IPS-11a (cell line): ENCODE measurements around the gene SYDE1.

Experiments used
- H3K4me3 ChIP-seq: one replicate; pipeline ENCODE4 v1.5.1; 2013; ENCODE audit warnings: low read depth, low read length, control low read depth

Gene SYDE1

DNA sequence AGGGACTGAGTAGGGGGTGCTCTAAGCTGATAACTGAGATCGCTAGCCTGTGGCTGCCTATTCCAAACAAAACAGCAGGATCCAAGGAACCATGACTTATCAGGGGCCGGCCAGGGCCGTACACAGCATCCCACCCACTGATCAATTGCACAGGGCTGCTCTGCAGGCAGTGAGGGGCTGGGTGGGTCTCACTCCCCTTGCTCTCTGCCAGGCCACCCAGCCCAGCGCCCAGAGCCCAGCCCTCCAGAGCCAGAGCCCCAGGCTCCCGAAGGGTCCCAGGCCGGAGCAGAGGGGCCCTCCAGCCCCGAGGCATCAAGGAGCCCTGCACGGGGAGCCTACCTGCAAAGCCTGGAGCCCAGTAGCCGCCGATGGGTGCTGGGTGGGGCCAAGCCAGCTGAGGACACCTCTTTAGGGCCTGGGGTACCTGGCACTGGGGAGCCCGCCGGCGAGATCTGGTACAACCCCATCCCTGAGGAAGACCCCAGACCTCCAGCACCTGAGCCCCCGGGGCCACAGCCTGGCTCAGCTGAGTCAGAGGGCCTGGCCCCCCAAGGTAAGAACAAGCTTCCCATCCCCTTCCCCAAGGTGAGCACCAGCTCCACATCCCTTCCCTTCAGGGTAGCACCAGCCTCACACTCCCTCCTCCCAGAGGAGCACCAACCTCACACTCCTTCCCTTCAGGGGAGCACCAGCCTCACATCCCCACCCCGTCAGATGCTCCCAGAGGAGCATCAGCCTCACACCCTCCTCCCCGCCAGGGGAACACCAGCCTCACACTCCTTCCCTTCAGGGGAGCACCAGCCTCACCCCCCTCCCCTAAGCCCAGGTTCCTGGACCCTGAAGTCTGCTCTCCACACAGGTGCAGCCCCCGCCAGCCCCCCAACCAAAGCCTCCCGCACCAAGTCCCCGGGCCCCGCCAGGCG lies 1.9 kb downstream of the SYDE1 start:
- H3K4me3 ChIP-seq = no peak overlapping the region

GRCh38 chr19:15109768-15110417 lies 2.7 kb downstream of the SYDE1 start:
- H3K4me3 ChIP-seq = no peak overlapping the region

- H3K4me3 ChIP-seq = no peak overlapping the region
Observed at GRCh38 chr19:15110418-15110815, 3.2 kb downstream of the SYDE1 start.

GRCh38 chr19:15111758-15112157 lies 4.6 kb downstream of the SYDE1 start:
- H3K4me3 ChIP-seq = no peak overlapping the region

DNA sequence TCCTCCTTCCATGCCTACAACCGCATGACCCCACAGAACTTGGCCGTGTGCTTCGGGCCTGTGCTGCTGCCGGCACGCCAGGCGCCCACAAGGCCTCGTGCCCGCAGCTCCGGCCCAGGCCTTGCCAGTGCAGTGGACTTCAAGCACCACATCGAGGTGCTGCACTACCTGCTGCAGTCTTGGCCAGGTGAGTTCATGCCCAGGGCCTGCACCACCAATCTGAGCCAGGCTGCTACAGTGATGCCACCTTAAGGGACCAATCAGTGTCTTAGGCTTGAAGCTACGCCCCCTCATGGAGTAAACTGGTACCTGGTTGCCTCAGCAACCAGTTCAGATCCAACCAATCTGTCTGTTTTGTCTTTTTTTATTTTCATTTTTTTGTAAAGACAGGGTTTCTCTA lies 5.2 kb downstream of the SYDE1 start:
- H3K4me3 ChIP-seq = no peak overlapping the region

DNA sequence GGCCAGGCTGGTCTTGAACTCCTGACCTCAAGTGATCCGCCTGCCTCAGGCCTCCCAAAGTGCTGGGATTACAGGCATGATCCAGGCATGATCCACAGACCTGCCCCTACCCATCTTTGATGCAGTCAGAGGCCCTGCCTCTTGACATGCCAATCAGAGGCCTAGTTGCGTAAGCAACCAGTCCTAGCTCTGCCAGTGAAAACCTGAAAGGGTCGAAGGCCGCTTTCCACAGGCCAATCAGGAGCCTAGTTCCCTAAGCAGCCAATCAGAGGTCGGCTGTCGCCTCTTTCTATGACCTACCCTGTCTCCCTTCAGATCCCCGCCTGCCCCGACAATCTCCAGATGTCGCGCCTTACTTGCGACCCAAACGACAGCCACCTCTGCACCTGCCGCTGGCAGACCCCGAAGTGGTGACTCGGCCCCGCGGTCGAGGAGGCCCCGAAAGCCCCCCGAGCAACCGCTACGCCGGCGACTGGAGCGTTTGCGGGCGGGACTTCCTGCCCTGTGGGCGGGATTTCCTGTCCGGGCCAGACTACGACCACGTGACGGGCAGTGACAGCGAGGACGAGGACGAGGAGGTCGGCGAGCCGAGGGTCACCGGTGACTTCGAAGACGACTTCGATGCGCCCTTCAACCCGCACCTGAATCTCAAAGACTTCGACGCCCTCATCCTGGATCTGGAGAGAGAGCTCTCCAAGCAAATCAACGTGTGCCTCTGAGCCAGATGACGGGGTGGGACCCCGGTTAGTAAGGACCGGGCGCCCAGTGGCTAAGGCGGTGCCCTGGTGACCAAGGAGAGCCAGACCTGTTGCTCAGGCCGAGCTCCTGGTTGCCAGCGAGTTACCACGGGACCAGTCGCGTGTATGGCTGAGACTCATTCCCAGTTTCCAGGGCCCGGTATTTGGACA lies 6.3 kb downstream of the SYDE1 start:
- no peak overlapping the region for H3K4me3 ChIP-seq

DNA sequence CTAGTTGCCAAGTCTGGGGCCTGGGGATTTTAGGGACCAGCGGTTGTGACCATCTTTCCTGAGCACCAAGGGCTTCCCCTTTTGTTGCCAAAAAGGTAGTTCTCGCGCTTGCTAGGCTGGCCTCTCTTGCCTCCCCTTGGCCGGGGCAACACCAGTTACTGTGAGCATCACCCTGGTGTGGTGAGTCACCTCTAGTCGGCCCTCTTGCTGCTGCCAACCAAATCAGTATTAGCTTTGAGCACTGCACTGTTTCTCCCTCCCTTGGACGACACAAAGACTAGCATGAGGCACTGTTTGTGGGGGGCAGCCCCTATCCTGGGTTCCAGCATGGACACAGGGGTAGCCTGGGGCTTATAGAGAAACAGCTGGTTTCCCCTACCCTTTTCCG lies 6.9 kb downstream of the SYDE1 start:
- no peak overlapping the region for H3K4me3 ChIP-seq

GRCh38 chr19:15115080-15115479 lies 7.9 kb downstream of the SYDE1 start:
- no peak overlapping the region for H3K4me3 ChIP-seq

DNA sequence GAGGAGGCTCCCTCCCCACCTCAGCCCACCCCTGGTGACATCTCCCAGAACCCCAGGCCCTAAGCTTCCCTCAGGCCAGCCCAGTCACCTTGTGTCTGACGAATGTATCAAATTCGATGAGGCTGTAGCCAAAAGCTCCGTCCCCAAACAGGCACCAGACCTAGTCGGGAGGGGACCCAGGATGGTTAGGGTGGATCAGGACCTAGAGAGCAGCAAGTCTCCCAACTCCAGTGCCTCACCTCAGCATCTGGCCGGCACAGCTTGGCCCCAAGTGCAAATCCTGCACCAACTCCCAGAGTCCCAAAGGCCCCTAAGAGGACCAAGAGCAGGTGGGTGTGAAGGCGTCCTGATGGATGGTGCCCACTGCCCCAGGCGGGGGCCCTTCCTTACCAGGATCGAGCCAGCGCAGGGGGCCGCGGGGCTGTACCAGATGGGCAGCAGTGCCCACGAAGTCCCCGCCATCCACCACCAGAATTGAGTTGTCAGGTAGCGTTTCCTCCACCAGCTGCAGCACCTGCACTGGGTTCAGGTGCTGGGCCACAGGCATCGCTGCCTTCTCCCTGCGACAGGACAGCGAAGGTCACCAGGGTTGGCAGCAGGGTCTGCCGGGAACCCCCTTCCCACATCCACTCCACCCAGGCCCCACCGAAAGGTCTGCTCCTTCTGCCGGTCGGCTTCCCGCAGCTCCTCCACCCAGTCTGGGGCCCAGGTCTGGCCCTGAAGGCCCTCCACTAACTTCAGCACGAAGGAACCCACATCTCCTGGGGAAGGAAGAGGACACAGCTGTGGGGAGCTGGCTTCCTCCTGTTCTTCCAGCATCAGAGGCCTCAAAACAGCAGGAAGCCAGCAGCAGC lies 8.8 kb downstream of the SYDE1 start:
- no peak overlapping the region for H3K4me3 ChIP-seq

- H3K4me3 ChIP-seq = no peak overlapping the region
Observed at GRCh38 chr19:15116856-15117255, 9.7 kb downstream of the SYDE1 start.

DNA sequence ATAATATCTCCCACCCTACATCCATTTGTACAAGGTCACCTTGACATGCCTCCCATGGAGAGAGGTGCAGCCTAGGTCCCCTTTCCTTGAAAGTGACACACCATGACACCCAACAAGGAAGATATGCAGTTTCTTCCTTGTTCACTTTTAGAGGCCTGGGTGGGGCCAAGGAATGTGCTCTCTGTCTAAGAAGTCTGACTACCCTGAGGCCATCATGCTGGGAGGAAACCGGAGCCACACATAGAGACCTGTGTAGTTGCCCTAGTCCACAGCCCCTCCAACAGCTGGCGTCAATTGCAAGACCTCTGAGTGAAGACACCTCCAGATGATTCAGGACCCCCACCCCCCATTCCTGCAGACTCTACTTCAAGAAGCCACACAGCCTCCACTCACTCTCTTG lies 11.0 kb downstream of the SYDE1 start:
- no peak overlapping the region for H3K4me3 ChIP-seq

DNA sequence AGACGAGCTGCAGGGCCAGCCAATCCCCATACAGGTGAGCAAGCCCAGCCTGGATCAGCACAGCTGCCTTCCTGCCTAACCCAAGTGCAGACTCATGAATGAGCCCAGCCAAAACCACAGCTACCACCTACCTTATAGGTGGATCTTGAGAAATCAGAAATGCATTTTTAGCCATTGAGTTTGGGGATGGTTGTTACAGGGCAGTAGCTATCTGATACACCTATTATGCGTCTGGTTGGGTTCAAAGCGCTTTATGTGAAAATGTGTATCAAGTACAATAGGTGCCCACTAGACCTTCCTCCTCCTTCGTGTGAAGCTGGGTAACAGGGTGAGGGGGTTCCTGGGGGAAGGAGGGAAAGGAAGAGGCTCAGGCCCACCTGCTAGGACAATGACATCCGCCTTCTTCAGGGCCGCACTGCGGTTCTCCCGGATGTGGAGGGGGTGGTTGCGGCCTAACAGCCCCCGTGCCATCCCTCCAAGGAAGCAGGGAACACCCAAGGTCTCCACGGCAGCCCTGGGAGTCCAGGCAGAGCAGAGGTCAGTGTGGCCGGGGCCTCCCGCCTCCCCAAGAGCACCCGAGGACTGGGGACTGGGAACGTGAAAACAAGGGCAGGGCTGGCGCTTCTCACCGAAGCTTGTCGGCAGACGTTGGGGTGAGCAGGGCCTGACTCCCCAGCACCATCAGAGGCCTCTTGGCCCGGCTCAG lies 11.7 kb downstream of the SYDE1 start:
- no peak overlapping the region for H3K4me3 ChIP-seq

DNA sequence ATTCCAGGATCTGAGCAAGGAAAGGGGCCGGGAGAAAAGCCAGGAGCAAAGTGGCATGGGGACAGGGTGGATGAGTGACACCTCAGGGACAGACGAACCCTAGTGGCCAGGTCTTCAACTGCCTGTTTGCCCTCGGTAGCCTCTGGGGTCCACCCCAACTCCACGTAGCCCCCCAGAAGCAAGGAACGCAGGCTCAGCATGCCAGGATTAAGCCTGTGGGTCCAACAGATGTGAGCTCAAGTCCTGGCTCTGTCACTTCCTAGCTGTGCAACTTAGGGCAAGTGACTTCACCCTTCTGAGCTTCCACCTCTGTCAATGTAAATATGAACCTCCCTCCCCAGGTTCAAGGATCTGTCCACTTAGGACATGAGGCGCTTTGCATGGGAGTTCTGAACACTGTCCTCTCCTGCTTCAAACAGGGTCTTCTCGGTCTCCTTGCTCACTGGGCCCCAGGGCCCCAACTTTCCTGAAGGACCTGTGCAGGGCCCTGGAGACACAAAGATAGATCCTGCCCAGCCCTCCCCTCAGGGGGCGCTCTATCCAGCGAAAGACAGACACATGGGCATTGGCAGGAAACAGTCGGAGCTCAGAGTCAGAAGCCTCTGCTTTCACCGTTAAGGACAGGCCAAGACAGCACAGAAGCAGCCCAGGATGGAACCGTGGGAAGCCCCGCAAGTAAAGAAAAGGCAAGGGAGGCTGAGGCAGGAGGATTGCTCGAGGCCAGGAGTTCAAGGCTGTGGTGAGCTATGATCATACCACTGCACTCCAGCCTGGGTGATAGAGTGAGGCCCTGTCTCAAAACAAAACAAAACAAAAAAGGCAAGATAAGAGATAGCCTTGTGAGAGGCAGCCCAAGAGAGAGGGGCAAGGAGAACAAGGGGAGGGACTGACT lies 13.2 kb downstream of the SYDE1 start:
- H3K4me3 ChIP-seq = no peak overlapping the region

DNA sequence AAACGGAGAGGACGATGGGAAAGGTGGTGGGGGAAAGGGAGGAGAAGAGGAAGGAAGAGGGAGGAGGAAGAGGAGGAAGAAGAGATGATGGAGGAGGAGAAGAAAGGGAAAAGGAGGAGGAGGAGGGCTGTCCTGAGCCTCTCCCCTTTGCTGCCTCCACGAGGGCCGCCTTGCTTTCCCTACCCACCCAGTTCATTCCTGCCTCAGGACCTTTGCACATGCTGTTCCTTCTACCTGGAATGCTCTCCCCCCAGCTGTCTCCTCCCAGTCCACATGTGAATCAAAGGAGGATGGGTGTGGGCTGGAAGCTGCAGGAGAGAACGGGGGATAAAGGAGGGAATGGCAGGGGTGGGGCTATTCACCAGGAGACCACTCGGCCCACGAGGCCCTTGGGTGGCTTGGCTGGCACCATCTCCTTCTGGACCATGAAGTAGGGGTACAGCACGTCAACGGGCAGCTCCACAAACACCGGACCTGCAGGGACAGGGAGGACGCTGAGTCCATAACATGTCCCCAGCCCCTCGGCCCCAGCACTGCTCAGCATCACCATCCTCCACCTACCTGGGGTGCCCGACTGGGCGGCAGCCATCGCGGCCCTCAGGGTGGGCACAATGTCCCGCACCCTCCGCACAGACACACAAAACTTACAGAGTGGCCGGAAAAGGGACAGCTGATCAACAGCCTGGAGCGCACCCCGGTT lies 15.3 kb downstream of the SYDE1 start:
- no peak overlapping the region for H3K4me3 ChIP-seq

- H3K4me3 ChIP-seq = no peak overlapping the region
Observed at GRCh38 chr19:15123031-15123890, 16.1 kb downstream of the SYDE1 start.

GRCh38 chr19:15123900-15124299 lies 16.7 kb downstream of the SYDE1 start:
- no peak overlapping the region for H3K4me3 ChIP-seq

- H3K4me3 ChIP-seq = peak overlapping the region; percentile 96
Observed at GRCh38 chr19:15124572-15125231, 17.5 kb downstream of the SYDE1 start.
